NCI-H526 (cell line): ENCODE measurements around the gene DNASE1L1.

Source experiments
- DNase-seq, 2 experiments: peaks; one replicate each; lab custom pipeline; 2025; lab: John Stamatoyannopoulos, UW

Gene DNASE1L1

GRCh38 chrX:154436374-154436982 is 27.4 kb upstream of the DNASE1L1 start:
- peak; percentile 22 to 77 for DNase-seq

GRCh38 chrX:154435171-154435733 is 26.2 kb upstream of the DNASE1L1 start:
- no peak for DNase-seq

GRCh38 chrX:154434394-154435168 is 25.5 kb upstream of the DNASE1L1 start:
- no peak for DNase-seq

GRCh38 chrX:154433605-154434004 is 24.6 kb upstream of the DNASE1L1 start:
- no peak for DNase-seq

GRCh38 chrX:154432210-154432609 is 23.2 kb upstream of the DNASE1L1 start:
- DNase-seq: no peak

GRCh38 chrX:154431341-154431740 is 22.3 kb upstream of the DNASE1L1 start:
- no peak for DNase-seq

- DNase-seq: no peak
Measured at GRCh38 chrX:154430916-154431315, 21.9 kb upstream of the DNASE1L1 start.

GRCh38 chrX:154430479-154430878 is 21.4 kb upstream of the DNASE1L1 start:
- no peak for DNase-seq

GRCh38 chrX:154429711-154430110 is 20.7 kb upstream of the DNASE1L1 start:
- no peak for DNase-seq

GRCh38 chrX:154428176-154429171 is 19.4 kb upstream of the DNASE1L1 start, which contains the start of gene ATP6AP1:
TSS of gene ATP6AP1 (plus strand) at chrX:154428677. CDS start at chrX:154428693, 16 bp downstream.
- DNase-seq: peak; percentile 95 to 99

GRCh38 chrX:154426916-154427770 is 18.1 kb upstream of the DNASE1L1 start:
- DNase-seq: no peak

GRCh38 chrX:154420402-154420756 is 11.3 kb upstream of the DNASE1L1 start:
- DNase-seq: no peak

GRCh38 chrX:154419688-154420401 is 10.8 kb upstream of the DNASE1L1 start:
- DNase-seq: no peak

GRCh38 chrX:154419189-154419588 is 10.1 kb upstream of the DNASE1L1 start:
- no peak for DNase-seq

GRCh38 chrX:154417157-154417556 is 8.1 kb upstream of the DNASE1L1 start:
- DNase-seq: no peak

GRCh38 chrX:154413142-154413541 is 4.1 kb upstream of the DNASE1L1 start:
- DNase-seq: no peak

- no peak for DNase-seq
Measured at GRCh38 chrX:154412468-154412867, 3.4 kb upstream of the DNASE1L1 start.

- DNase-seq: peak; percentile 81 to 87
Measured at GRCh38 chrX:154411981-154412340, 2.9 kb upstream of the DNASE1L1 start.

- no peak for DNase-seq
Measured at GRCh38 chrX:154408659-154409221, 314 bp downstream of the DNASE1L1 start.

- DNase-seq: no peak
Measured at GRCh38 chrX:154404625-154405192, 4.3 kb downstream of the DNASE1L1 start.
